ENCODE measurements around the gene R3HDM2. TPM values are rescaled to one million over a fixed set of nuclear protein-coding genes. Genes with fewer than 3 reads are reported as not detected.

The R3HDM2 gene
- total RNA-seq, 1 donor from 2014 or later = 30.2 TPM

DNA sequence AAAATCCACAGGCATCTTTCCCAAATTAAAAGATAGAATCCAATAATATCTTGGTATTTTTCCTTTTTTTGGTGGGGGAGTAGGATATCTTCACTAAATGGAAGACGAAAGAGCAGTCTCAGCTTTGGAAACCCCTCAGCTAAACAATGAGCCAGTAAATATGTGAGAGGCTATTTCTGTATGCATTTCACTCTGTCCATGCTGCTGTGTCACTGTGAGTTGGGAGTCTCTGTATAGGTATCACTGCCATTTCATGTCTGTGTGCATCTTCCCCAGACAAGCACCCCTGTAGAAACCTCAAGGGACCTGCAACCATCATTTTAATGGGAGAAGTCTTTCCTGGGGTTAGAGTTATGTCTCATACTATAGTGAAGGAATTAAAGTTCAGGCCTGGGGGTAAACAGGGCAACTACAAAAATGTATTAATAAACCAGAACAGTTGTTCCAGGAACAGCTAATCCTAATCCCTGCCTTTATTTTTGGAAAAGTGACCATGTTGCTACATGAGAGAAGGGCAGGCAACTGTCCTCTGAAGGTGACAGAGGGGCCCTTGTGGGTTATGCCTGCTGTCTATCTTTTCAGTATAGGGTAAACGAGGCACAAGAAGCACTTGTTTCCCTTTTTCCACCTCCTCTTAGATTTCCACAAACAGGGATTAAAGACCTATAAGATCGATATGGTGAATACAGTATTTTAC is 168.6 kb downstream of the R3HDM2 start:
- ATAC-seq = no peak

DNA sequence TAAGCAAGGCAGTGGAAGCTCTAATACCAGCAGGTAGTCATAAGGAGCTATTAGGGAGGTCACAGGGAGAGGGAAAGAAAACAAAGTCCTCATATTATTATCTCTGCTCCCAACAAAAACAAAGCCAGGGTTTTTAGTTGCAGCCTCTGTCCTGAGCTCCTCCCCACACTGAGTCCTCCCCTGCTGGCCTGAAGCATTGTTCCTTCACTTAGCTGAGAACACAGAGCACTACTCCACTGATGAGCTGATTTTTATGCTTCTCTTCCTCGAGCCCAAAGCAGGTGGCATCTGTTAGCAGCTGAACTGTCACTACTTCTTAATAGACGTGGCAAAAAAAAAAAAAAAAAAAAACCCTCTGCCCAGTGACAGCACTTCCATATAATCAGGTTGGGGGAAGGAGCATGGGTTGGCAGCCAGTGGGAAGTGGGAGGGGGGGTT is 169.4 kb downstream of the R3HDM2 start:
- ATAC-seq = no peak

DNA sequence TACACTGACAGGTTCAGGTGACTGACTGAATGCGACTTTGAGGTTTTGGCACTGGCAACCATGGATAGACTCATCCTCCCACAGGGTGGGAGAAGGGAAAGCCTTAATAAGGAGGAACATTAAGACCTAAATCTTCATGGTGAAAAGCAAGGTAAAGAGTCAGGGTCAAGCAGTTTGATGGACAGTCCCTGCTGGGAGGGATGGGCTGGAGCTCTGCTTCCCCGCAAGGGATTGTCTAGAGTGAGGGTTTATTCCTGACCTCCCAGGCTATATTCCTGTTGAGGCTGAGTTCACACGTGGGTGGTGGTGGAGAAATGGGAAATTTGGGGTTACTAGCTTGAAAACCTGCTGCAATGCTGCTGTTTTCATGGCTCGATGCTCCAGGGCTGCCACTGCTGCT is 170.5 kb downstream of the R3HDM2 start:
- ATAC-seq = no peak

DNA sequence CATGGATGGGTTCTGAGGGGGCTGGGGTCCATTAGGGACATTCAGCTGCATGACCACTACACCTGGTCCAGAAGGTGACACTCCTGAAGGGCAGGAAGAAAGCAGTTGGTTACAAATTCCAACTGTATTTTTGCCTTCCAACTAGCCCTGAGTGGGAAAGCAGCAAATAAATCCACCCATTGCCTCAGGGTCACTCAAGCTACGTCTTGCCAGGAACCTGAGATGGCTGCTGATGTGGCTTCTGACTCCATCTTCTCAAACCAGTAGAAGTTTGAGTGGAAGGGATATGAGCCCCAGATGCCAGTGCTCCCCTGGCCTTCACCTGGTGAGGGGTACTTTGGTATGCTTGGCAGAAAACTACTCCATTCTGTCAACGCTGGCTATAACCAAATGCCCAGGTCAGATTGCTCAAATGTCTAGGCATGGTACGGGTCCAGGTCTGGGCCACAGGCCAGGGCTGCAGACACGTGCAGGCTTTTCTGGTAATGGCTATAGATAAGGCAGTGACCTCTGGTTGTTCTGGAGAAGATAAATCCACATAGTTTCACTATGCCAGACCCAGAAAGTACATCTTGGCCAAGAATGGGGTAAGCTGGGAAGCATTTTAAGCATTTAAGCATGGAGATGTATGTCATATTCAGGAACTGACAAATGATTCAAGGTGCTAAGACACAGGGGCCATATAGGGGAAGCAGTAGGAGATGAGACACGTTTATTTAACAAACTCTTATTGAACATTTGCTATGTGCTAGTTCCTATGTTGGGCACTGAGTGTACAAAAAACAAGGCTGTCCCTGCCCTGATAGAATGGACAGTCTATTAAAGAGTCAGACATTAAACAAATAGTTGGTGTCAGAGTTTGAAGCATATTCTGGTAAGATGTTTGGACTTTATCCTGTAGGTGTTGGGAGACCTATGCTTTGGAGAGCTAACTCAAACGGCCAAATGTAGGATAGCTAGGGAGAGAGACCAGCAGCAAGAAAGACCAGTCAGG is 171.6 kb downstream of the R3HDM2 start:
- no peak for ATAC-seq

DNA sequence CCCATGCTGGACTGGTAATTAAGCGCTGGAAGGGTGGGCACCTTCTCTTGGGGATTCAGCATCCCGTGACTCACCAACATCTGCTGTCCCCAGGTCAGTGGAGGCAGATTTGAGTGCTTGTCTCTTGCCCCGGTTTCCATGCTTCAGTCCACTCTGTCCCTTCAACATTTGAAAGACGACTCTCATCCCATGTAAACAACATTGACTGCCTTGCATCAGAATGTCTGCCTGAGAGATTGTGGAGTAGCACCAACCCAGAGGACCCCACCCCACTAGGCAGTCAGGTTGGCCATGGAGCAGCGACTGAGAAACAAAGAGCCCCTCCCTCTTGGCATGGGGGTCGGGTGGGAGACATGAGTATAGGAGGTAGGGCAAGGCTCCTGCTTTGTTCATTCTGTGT is 174.9 kb downstream of the R3HDM2 start:
- no peak for ATAC-seq

DNA sequence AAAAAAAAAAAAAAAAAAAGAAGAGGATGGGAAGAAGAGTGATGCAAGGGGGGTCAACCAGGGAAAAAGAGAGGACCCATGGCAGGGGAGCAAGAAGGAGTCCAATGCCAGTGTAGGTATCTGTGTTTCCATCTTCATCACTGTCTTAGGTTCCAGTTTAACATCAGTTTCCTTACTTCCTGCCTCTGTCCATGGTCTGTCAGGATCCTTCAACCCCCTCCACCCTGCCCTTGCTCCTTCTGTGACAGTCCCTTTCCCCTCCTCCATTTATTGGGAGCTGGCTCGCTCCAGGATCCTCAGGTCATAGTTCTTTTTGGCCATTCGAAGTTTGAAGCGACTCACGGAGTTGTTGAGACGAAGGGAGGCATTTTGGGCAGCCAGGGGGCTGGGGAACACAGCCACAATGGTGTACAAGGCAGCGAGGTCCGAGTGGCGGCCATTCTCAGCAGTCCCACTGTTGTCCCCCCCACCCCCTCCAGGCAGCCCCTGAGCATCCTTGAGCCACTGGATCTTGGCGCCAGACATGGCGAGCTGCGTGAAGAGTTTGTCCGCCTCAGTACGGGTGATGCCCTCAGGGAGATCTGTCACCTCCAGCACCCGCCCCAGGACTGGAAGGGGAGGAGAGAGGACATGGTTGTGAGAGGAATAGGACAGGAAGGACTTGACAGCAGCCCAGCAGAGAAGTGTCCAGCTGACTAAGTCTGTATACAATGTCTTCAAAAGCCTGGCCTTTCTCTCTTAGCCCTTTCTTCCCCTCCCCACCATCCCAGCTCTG is 176.2 kb downstream of the R3HDM2 start:
- no peak for ATAC-seq

DNA sequence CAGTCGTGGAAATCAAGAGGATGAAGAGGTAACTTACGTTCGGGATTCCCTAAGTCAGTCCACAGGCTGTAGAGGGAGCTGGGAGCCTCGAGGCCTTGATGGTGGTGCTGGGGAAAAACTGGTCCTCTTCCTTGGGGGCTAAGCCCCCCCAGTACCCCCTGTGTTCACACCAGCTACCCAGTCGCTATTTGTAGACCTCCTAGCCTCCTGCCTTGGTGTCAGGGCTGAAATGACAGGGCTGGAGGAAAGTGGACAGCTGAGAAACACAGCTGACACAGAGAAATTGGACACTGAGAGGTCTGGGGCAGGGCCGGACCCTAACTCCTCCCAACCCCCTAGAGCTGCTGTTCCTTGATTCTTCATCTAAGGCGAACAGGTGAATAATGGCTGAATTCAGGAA is 179.9 kb downstream of the R3HDM2 start, which contains the start of gene STAC3:
TSS of gene STAC3 (minus strand) at position 232 of the 400 bp plus-strand sequence. CDS start 1,551 bp downstream, outside the sequence.
- no peak for ATAC-seq

DNA sequence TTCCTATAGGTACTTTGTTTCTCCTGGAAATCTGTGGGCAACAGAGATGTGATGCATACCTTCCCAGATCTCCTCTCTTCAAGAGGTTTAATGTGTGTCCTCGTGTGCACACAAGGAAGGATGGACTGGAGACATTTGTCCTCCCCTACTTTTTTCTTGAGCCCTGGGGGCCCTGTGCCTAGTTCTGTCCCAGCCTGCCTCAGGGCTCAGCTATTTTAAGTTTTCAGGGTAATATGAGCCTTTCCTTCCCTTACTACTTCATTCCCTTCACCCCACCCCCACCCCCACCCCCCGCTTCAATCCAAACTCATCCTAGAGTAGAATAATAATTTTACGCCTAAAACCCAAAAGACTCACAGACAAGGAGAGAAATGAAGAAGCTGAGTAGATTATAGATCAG is 180.3 kb downstream of the R3HDM2 start:
- ATAC-seq = no peak

DNA sequence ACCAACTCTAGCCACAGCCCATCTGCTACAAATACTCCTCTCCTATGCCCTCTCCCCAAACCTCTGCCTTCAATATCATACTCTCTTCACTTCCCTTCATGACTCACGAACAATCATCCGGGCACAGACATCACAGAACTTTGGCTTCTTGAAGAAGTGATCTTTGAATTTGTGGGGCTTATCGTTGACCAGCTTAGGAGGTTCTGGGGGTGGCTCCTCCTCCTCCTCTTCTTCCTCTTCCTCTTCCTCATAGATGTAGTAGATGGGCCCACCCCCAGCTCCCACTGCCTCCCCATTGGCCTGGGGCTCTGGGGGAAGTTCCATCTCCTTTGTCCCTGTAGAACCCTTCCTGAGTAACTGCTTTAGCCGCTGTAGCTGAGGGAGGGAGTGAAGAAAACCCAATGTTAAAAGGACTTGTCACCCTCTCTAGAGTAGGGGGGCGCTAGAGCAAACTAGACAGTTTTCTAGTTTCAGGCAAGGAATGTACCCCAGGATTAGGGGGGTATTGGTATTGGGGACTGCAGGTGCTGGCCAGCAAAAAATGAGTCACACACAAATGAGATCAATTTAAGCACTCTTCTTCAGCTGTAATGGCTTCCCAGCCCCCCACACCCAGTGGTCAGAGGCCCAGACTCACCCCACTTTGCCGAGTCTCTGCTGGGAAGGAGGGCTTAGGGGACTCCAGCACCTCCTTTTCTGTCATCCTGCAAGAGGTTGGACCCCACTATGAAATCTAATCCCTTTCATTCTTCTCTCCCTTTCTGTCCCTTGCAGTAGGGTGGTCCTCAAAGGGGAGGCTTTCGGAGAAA is 181.7 kb downstream of the R3HDM2 start:
- no peak for ATAC-seq

DNA sequence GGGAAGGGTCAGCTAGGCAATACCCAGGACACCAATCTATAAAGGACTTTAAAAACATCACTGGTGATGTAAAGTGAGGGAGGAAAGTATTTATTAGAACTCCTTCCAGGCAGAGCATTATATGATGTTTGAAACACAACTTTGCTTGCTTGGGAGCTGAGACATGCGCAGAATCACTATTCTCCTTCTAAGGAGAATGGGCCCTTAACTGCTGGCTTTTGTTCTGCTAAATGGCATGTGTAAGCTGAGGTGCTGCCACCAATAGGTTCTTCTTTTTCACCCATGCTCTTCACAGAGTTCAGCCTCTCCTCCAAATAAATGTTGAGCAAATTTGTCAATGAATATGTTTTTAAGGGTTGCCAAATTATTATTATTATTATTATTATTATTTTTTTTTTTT is 183.8 kb downstream of the R3HDM2 start:
- no peak for ATAC-seq

DNA sequence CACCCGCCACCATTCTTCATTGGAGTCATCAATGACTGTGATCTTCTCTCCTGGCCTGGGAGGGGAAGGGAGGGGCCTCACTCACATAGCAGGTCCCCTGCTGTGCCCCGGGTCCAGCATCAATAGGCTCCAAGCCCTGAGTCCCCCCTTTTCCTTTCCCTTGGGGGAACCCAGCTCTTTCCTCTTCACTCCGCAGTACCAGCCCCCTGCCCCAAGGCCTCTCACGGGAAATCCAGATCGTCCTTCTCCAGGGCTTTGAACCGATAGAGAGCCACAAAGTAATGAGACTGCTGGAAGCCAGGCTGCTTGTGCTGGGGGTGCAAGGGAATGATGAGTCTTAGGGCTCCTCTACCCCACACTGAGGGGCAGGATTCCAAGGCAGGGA is 186.5 kb downstream of the R3HDM2 start:
- no peak for ATAC-seq

DNA sequence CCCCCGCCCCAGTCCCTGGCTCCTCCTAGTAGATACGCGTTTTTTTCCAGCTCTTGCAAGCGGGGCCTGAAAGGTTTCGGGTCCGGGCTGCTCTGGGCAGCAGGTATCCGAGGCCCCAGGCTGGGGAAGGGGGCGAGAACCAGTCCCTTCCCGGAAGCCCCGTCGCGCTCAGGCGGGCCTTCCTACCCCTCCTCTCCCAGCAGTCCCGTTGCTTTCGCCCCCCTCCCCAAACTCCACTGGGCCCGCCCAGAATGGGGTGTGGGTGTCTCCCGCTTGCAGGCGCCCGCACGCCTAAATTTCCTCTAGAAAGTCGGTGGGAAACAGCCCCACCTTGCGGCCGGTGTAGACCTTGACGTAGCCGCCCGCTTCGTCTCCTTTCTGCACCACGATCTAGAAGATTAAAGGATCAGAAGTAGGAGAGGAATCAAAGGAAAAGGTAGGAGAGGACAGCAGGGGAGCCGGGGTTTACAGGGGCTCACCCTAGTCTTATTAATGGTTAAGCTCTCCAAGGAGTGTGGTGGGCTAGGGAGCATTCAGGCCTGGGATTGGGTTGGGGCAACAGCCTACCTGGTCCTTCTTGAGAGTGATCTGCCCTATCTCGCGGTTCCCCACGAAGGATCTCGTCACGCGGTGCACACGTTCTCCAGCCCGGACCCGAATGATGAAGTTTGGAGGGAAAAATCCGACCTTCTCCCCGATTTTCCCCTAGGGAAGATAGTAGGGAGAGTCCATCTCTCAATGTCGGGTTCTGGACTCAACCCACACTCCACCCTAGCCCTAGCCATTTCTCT is 187.1 kb downstream of the R3HDM2 start:
- ATAC-seq = peak; percentile 29

DNA sequence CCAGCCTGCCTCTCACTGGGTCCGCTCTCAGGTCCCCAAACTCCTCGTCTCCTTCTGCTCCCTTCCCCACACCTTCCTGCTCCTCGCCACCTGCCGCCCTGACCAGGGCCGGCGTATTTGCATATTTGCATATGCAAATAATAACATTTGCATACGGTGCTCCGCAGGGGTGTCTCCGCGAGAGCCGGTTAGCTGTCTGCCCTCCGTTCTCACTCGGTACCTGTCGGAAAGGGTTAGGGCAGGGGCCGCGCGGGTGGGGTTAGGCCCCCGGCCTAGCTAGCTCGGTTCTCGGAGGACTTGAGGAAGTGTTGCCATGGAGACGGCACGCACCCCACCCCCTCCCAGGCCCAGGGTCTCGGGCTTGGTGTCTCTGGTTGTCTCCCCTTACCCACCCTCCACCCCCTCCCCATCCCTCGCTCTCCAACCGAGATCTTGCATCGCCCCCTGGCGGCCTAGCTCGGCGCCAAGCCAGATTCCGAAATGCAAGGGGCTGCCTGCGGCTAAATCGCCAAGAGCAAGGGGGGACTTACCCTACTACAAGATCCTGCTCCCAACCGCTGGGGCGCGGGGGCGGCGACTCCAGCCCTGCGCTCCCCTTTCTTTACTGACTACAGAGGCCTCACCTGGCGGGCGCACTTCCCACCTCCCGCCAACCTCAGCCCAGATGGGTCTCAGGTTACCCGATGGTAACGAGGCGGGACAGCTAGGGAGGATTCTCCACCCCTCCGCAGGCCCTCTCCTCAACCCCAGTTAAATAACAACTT is 188.0 kb downstream of the R3HDM2 start:
- ATAC-seq = peak; percentile 30

DNA sequence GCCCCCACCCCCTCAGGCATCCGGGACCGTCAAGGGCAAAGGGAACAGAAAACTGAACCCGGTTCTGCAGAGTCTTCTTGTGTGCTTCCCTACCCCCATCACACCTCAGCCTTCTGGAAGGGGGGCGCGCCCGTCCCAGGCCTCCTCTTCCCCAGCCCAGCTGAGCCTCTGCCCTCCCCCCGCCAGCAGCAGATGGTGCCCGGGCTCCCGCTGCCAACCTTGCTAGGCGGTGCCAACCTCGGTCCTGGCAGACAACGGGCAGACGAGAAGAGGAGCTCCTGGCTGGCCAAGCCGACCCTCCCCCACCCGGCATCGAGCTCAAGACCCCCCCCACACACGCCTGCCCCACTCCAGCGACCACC is 188.5 kb downstream of the R3HDM2 start:
- no peak for ATAC-seq

DNA sequence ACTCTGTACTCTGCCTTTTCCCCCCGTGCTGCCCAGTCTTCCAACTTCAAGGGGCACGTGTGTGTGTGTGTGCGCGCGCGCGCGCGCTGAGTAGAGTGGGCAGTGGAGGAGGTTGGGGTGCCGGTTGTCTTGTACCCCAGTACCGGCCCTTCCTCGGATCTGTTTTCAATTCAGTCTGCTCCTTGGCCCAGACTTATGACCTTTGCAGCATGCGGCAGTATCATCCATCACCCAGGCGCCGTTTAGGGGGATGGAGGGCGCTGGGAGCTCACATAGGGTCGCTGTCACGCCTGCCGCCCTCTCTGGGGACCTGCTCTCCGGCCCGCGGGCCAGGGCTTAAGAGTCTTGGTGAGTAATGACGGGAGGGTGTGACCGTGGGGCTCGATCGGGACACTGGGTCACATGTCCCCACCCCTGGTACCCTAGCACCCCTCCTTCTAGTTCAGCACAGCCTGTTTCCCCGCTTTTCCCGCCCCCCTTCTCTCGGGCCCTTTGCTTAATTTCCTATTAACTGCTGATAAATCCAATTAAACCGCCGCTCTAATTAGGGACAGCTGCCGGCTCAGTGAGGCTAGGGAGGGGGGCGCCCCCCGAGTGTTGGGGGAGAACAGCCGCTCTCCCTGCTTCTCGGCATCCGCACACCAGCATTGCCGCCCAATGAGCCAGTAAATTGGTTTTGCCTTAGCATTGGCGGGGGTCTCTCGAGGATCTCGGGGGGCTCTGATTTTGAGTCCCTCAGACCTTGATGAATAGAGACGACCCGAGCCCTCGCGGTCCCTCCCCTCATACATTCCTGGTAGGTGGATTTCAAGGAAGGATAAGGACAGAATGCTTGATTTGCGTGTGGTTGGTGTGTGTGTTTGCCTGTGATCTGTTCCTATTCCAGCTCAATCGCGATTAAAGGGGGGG is 189.2 kb downstream of the R3HDM2 start:
- ATAC-seq = no peak

DNA sequence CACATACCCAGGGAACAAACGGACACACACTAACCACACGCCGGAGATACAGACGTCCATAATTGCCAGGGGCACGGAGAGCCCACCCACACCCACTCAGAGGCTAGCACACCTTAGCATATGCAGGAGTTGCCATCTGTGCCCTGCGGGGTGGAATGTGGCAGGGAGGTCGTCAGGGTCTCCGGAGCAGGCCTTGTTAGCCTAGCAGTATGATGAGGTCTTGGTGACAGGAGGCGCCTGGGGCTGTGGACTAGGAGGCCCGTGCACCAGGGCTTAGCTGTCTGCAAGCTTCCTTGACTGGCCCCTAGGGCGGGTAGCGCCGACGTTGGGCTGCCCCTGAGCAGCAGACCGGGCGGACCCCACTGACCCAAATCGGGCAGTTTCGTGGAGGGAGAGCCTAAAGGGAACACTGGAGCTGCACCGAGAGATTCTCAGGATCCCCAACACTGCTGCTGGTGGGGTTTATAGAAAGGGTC is 189.9 kb downstream of the R3HDM2 start:
- ATAC-seq = no peak

DNA sequence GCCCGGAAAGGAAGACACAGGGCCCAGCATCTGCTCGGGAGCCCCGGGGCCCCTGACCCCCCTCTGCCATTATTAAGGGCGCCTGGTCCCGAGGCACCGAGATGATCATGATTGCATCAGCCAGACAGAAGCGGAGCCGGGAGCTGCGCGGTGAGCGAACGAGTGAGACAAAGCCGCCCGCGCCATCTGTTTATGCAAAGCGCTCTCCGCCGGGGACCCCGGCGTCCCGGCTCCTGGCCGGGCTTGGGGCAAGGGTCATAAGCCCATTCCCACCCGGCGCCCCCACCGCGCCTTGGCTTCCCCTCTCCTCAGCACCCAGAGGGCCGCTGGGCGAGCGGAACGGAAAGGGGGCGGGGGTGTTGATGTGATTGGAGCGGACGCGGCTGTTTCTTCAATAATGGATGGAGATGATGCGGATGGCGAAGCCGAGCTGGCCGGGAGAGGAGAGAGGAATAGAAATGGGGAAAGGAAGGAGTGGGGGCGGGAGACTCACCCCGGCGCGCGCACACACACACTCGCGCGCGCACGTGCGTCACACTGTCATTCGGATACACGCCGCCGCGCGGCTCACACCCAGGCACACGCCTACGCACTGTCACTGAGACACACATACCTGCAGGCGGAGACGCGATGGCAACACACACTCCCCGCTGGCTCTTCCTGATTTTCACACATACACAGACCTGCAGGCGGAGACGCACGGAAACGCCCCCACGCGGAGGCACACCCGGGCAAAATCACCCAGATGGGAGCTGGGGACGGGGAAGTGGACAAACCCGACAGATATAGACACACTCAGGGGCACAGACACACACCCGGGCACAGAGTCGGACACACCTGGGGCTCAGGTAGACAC is 190.5 kb downstream of the R3HDM2 start:
- ATAC-seq = peak; percentile 35

DNA sequence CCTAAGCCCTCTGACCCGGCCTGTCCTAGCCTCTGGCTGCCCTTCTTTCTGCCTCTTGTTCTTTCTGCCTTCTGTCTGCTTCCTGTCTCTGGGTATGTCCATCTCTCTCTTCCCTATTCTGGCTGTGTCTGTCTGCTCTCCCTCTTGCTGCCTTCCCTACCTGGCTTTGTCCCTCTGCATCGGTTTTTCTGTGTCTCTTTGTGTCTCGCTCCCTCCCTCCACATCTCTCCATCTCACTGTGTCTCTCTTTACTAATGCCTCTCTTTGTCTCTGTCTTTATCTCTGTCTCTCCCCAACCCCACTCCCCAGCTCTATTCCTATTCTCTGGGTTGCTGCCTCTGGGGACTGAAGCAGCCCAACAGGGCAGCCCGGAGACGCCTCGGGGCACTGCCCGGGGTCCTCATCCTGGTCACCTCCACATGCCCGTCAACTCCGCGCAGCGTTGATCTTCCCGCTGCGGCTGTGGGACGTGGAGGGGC is 191.2 kb downstream of the R3HDM2 start:
- no peak for ATAC-seq
